WTC11 (cell line): ENCODE measurements around the gene WDR62. TPM values are rescaled to one million over a fixed set of nuclear protein-coding genes. Genes with fewer than 3 reads are reported as not detected.
A peak's percentile ranks its signal among the peaks of the same experiment; 100 is the strongest.

ENCODE experiments used
- ATAC-seq: fragments of 200-7000 bp; cut with Tn5 transposase; 2 replicates; pipeline ENCODE4 v1.10.0; 2021; ENCODE audit warnings: mild to moderate bottlenecking, moderate library complexity
- CTCF ChIA-PET: fragments of 300-600 bp; sonication (Branson Sonifier 250); formaldehyde crosslinking; loops from one replicate; lab custom pipeline; 2021; ENCODE audit warnings: antibody characterized with exemption; lab: Charles Lee
- POLR2A ChIA-PET: fragments of 350-600 bp; sonication (Branson Sonifier 250); formaldehyde crosslinking; loops from one replicate; lab custom pipeline; 2021; ENCODE audit warnings: antibody characterized with exemption; lab: Charles Lee
- DNase-seq: peaks from one replicate; pipeline ENCODE4 v3.0.0; 2021; ENCODE audit warnings: low spot score
- H3K27ac Mint-ChIP-seq: 2 replicates; pipeline ENCODE4 v1.8.0; 2021; ENCODE audit warnings: mixed read lengths
- H3K27me3 Mint-ChIP-seq: 2 replicates; pipeline ENCODE4 v1.8.0; 2021; ENCODE audit warnings: low read depth, mild to moderate bottlenecking, moderate library complexity, mixed read lengths
- H3K36me3 Mint-ChIP-seq: 2 replicates; pipeline ENCODE4 v1.8.0; 2021; ENCODE audit warnings: mixed read lengths
- H3K4me1 Mint-ChIP-seq: 2 replicates; pipeline ENCODE4 v1.8.0; 2022; ENCODE audit warnings: mixed read lengths
- H3K4me3 Mint-ChIP-seq: 2 replicates; pipeline ENCODE4 v1.8.0; 2021; ENCODE audit warnings: mild to moderate bottlenecking, moderate library complexity, mixed read lengths
- H3K9me3 Mint-ChIP-seq: 2 replicates; pipeline ENCODE4 v1.8.0; 2021; ENCODE audit warnings: mixed read lengths
- ATF1 ChIP-seq: sonication (generic); formaldehyde crosslinking; IDR thresholded peaks from 2 replicates; pipeline ENCODE4 v1.8.1; 2023; ENCODE audit warnings: mild to moderate bottlenecking, moderate library complexity, missing genetic modification reagents
- CDX4 ChIP-seq: fragments of 250-450 bp; sonication (Bioruptor Pico); IDR thresholded peaks from 2 replicates; pipeline ENCODE4 v1.9.0; 2021; ENCODE audit warnings: moderate library complexity, mild to moderate bottlenecking, inconsistent platforms, borderline replicate concordance
- ESRRA ChIP-seq: sonication (generic); formaldehyde crosslinking; IDR thresholded peaks from 2 replicates; pipeline ENCODE4 v1.8.1; 2022; ENCODE audit warnings: mild to moderate bottlenecking, missing genetic modification reagents, borderline replicate concordance
- MAX ChIP-seq: sonication (generic); formaldehyde crosslinking; IDR thresholded peaks from 2 replicates; pipeline ENCODE4 v1.8.0; 2022; ENCODE audit warnings: mild to moderate bottlenecking, missing genetic modification reagents
- MYBL2 ChIP-seq: sonication (generic); formaldehyde crosslinking; IDR thresholded peaks from 2 replicates; pipeline ENCODE4 v1.8.1; 2023; ENCODE audit warnings: mild to moderate bottlenecking, moderate library complexity, missing genetic modification reagents
- NFATC4 ChIP-seq: fragments of 250-450 bp; sonication (Bioruptor Pico); IDR thresholded peaks from 2 replicates; pipeline ENCODE4 v1.9.0; 2021; ENCODE audit warnings: mild to moderate bottlenecking
- PRDM15 ChIP-seq: sonication (generic); formaldehyde crosslinking; IDR thresholded peaks from 2 replicates; pipeline ENCODE4 v1.8.0; 2022; ENCODE audit warnings: missing genetic modification reagents
- RORB ChIP-seq: fragments of 250-450 bp; sonication (Bioruptor Pico); IDR thresholded peaks from 2 replicates; pipeline ENCODE4 v1.9.0; 2021; ENCODE audit warnings: mild to moderate bottlenecking
- SMAD4 ChIP-seq: sonication (generic); formaldehyde crosslinking; IDR thresholded peaks from 2 replicates; pipeline ENCODE4 v1.8.0; 2022; ENCODE audit warnings: mild to moderate bottlenecking, missing genetic modification reagents
- SOX15 ChIP-seq: fragments of 250-450 bp; sonication (Bioruptor Pico); IDR thresholded peaks from 2 replicates; pipeline ENCODE4 v1.9.0; 2021; ENCODE audit warnings: mild to moderate bottlenecking
- TCF7 ChIP-seq: sonication (generic); formaldehyde crosslinking; IDR thresholded peaks from 2 replicates; pipeline ENCODE4 v1.8.0; 2022; ENCODE audit warnings: mild to moderate bottlenecking, low read depth, missing genetic modification reagents, moderate library complexity
- TEAD4 ChIP-seq: sonication (generic); formaldehyde crosslinking; IDR thresholded peaks from 2 replicates; pipeline ENCODE4 v1.8.0; 2022; ENCODE audit warnings: mild to moderate bottlenecking, missing genetic modification reagents
- ZBTB43 ChIP-seq: sonication (generic); formaldehyde crosslinking; IDR thresholded peaks from 2 replicates; pipeline ENCODE4 v1.8.1; 2023; ENCODE audit warnings: mild to moderate bottlenecking, missing genetic modification reagents
- ZNF138 ChIP-seq: sonication (generic); formaldehyde crosslinking; conservative IDR thresholded peaks from 2 replicates; pipeline ENCODE4 v1.8.1; 2022; ENCODE audit warnings: mild to moderate bottlenecking, moderate library complexity, missing genetic modification reagents
- ZNF423 ChIP-seq: fragments of 250-450 bp; sonication (Bioruptor Pico); IDR thresholded peaks from 2 replicates; pipeline ENCODE4 v2.1.2; 2022; ENCODE audit warnings: mild to moderate bottlenecking, moderate library complexity
- ZNF532 ChIP-seq: fragments of 250-450 bp; sonication (Bioruptor Pico); IDR thresholded peaks from 2 replicates; pipeline ENCODE4 v1.9.0; 2021; ENCODE audit warnings: mild to moderate bottlenecking, borderline replicate concordance
- total RNA-seq: library from RNA; stranded (reverse); gene quantifications from 3 replicates; pipeline ENCODE4 v1.2.3, GENCODE V29; 2021

WDR62 gene
- total RNA-seq, 1 experiment from 2014 or later = 40.0 TPM

- no peak for TF ChIP-seq SMAD4
- peak; percentile 74; the same call in 1 of the 2 replicates for TF ChIP-seq ZNF138
These were observed 471 bp upstream of the WDR62 start, which contains the start of gene THAP8 (continued) for GRCh38 chr19:36054119-36054732.

GRCh38 chr19:36058481-36059179 lies 3.9 kb downstream of the WDR62 start:
- H3K27me3 Mint-ChIP-seq = no peaks in the 10 kb centered on the region
- H3K9me3 Mint-ChIP-seq = no peaks in the 10 kb centered on the region
- DNase-seq (no peak), ATAC-seq (no peak)
- no peak overlapping the region; the same call in 1 of the 2 replicates for H3K27ac Mint-ChIP-seq
- CTCF ChIA-PET = interaction anchor here (0.9 to 1.4 kb wide), 3 partner anchors 29 to 69 kb away, joined by 3 read pairs; partner anchors contain the start of gene ALKBH6
- POLR2A ChIA-PET = no interaction called here
- TF ChIP-seq RORB (CRISPR knock-in tag) = no peak
- TF ChIP-seq NFATC4 (CRISPR knock-in tag) = no peak
- no peak for TF ChIP-seq TEAD4
- no peak for TF ChIP-seq MYBL2 (CRISPR knock-in tag)
- TF ChIP-seq PRDM15 (CRISPR knock-in tag) = no peak
- no peak for TF ChIP-seq MAX
- no peak for TF ChIP-seq SOX15 (CRISPR knock-in tag)
- TF ChIP-seq ZBTB43 (CRISPR knock-in tag) = no peak
- no peak for TF ChIP-seq TCF7
- TF ChIP-seq CDX4 (CRISPR knock-in tag) = no peak
- no peak for TF ChIP-seq ZNF423 (CRISPR knock-in tag)
- TF ChIP-seq ZNF532 (CRISPR knock-in tag) = no peak
- TF ChIP-seq ATF1 = no peak
- TF ChIP-seq ESRRA = no peak
- peaks cover 13% of the 10 kb centered on the region for H3K4me1 Mint-ChIP-seq
- H3K4me3 Mint-ChIP-seq = no peak overlapping the region
- peaks cover 25% of the 10 kb centered on the region for H3K36me3 Mint-ChIP-seq
